Fibroblast of lung (primary cell): Measurements from ENCODE around the gene CEACAM18.

Experiments used
- CTCF ChIP-seq, 2 donors: IDR thresholded peaks in 1 of 2; conservative IDR thresholded peaks in 1 of 2; 1 replicate in 1 of 2; 2 replicates in 1 of 2; pipeline ENCODE4 v1.5.1; 2011 to 2012; ENCODE audit warnings: low read length in 2 of 2, control low read depth in 1 of 2, inconsistent platforms in 1 of 2, low read depth in 1 of 2, mild to moderate bottlenecking in 1 of 2
- EZH2 ChIP-seq: IDR thresholded peaks from 2 replicates; pipeline ENCODE4 v1.5.1; 2012; ENCODE audit warnings: low read length, control low read depth, mild to moderate bottlenecking; ENCODE audit errors: missing control alignments

GRCh38 chr19:51456541-51457290, 21.6 kb upstream of the CEACAM18 start:
- TF ChIP-seq CTCF (conservative IDR thresholded peaks at IDR 0.05 in 1 of 2, IDR thresholded peaks at IDR 0.05 in 1 of 2; ENCODE audit: low read depth in 1 of 2, low read length in 2 of 2), result no peak
- TF ChIP-seq EZH2, result no peak
